ENCODE measurements around the gene TM9SF3.
A peak's percentile ranks its signal among the peaks of the same experiment; 100 is the strongest.
"Not testable (repeated sequence)": the region's sequence is repeated elsewhere in the genome, so short reads cannot be mapped to it uniquely, and the experiment has no call there.

Gene TM9SF3

DNA sequence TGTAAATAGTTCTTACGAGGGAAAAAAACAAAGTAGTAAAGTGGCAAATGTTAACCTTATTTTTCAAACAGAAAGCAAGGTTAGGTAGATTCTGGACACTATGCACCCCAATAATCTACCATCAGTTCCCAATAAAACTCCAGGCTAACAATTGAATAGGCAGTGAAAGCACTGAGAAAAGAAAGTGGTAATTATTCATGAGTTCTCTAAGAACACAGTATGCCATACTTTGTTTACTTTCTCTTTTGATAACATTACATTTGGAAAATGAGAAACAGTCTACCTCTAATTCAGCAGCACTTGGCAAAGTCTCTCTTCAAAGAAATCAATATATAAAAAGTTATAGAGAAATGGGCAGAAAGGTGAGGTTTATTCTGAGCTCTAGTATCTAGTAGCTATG, 18.4 kb downstream of the TM9SF3 start:
- no peak for DNase-seq (ENCODE audit: low read depth in 2 of 2)

DNA sequence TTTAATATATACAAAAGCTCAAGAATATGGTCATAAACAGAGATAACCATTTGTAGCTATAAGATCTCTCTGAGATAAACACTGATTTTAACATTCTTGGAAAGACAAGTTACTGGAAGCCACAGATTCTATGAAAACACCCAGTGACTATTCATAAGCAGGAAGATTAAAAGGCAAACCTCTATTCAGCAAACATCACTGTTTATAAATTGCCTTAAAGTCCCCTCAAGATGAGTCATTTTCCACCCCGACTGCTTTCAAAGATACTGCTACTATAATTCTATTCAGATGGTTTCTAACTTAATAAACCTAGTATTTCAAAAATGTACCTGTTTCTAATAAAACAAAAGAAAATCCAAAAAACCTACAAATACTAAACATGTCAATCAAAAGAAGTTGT, 21.0 kb downstream of the TM9SF3 start:
- DNase-seq (ENCODE audit: low read depth in 2 of 2) = no peak

- DNase-seq (ENCODE audit: low read depth in 2 of 2) = no peak
These were observed 25.6 kb downstream of the TM9SF3 start for GRCh38 chr10:96560966-96561887.

GRCh38 chr10:96560489-96560888, 26.3 kb downstream of the TM9SF3 start:
- no peak for DNase-seq (ENCODE audit: low read depth in 2 of 2)

DNA sequence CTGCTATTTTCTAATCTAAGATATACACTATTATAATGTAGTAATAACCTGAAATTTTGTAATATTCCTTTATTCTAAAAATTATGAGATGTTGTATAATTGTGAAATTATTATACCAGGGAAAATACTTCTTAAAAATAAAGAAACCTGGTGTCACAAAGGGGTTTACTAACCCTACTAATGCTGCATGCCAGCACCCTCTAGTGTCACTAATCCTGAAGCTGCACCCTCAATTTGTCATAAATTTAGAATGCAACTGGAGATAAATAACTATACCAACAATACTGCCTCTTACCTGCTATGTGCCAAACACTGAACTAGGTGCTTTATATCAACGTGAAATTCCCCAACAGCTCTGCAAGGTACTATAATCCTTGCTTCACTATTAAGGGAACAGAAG, 30.8 kb downstream of the TM9SF3 start:
- no peak for DNase-seq (ENCODE audit: low read depth in 2 of 2)

DNA sequence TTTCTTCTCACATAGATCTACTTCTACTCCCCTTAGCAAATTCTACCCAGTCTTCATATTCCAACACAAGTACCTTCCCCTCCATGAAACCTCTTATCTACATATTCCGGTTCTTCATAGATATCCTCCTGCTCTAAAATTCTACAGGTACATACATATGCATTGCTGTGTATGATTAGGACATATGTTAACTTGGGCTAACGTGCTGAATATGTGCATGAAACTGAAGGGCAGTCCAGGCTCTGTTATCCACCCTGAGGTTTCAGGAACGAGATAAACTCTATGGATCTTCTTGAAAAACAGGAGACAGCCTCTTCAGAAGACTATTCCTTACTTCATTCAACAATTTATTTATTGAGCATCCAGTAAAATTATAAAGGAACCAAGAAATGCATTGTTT, 31.5 kb downstream of the TM9SF3 start:
- DNase-seq (ENCODE audit: low read depth in 2 of 2) = no peak

DNA sequence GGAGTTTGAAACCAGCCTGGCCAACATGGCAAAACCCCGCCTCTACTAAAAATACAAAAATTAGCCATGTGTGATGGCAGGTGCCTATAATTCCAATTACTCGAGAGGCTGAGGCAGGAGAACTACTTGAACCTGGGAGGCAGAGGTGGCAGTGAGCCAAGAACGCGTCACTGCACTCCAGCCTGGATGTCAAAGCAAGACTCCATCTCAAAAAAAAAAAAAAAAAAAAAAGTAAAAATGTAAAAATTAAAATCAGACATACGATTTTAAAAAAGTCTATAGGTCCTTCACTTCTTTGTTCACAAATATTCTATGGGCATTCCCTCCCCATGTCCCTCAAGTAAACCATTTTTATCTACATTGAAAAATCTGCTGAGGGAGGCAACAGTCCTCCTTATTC, 38.2 kb downstream of the TM9SF3 start:
- no peak for DNase-seq (ENCODE audit: low read depth in 2 of 2)

- DNase-seq (ENCODE audit: low read depth in 2 of 2) = not testable (repeated sequence)
These were observed 41.3 kb downstream of the TM9SF3 start for GRCh38 chr10:96545558-96545957.

GRCh38 chr10:96541921-96542320, 44.9 kb downstream of the TM9SF3 start:
- no peak for DNase-seq (ENCODE audit: low read depth in 2 of 2)

- no peak for DNase-seq (ENCODE audit: low read depth in 2 of 2)
These were observed 46.6 kb downstream of the TM9SF3 start for GRCh38 chr10:96540240-96540639.

- DNase-seq (ENCODE audit: low read depth in 2 of 2) = no peak
These were observed 48.1 kb downstream of the TM9SF3 start for GRCh38 chr10:96538683-96539082.

DNA sequence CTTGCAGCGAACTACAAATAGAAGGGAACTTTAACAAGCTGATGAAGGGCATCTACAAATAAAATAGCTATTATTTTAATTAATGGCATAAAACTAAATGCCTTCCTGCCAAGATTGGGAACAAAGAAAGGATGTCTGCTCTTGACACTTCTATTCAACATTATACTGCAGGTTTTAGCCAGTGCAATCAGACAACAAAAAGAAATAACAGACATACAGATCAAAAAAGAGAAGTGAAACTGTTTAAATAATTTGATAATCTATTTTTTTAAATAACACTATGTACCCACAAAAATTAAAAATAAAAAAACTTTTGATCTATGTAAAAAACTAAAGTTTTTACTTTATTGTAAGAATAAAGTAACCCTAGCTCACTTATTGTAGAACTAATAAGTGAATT, 50.7 kb downstream of the TM9SF3 start:
- DNase-seq (ENCODE audit: low read depth in 2 of 2) = no peak

DNA sequence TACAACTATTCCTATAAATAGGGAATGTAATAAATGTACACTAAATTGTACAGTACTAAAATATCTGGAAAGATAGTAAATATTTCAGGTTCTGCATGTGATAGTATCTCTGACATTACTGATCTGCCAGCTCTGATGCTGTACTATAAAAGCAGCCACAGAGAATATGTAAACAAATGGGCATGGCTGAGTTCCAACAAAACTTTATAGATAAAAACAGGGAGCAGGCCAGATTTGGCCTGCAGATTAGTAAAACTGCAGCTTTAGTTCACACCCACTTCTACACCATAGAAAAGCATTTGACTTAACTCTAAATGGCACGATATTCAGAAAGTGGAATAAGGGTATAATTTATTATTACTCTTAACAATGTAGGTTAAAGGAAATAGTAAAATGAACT, 54.3 kb downstream of the TM9SF3 start:
- DNase-seq (ENCODE audit: low read depth in 2 of 2) = no peak

- DNase-seq (ENCODE audit: low read depth in 2 of 2) = no peak
These were observed 57.1 kb downstream of the TM9SF3 start for GRCh38 chr10:96529634-96530279.

DNA sequence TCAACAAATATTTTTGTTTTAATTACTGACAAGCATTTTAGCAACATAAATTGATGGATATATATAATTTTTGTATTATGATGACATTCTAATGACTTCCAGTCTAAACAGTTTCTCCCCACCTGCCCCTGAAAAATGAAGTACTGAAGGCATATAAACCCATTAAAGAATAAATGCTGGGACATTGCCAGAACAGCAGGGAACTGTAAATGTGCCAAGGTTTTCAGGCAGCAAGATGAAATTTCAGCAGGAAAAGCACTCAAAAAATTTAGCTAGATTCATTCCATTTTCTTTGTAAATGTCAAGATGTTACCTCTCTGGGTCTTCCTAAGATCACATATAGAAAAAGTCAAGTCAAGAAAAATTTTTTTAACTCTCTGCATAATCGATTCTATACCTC, 62.1 kb downstream of the TM9SF3 start:
- no peak for DNase-seq (ENCODE audit: low read depth in 2 of 2)

DNA sequence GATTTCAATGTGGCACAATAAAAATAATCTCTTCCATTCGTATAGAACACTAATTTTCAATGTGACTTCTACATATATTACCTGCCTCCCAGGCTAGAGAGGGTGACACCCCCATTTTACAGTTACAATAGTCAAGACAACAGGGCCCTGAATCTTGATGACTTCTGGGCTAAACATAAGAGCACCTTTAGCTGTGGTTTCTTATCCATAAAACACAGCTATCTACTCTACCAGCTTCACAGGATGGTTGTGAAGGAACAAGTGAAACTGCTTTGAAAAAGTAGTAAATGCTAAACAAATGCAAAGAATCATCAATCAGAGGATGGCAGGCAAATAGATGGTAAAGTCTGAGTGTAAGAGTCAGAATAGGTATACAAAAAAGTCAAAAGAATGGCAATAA, 69.5 kb downstream of the TM9SF3 start:
- DNase-seq (ENCODE audit: low read depth in 2 of 2) = no peak

DNA sequence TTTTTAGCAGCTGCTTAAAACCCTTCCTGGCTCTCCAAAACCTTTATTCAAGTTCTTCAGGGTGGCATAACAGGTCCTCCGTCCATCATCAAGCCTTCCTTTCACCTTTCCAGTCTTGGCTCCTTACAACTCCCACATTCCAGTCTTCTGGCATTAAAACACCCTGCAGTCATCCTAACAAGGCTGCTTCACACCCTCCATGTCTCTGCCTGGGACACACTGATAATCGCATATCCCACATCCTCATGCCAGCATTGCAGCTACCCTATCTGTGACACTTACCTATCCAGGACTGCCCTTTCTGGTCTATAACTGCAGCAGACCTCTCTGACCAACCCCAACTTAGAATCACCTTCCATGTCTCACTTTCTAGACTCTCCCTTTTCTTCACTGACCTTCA, 70.5 kb downstream of the TM9SF3 start:
- no peak for DNase-seq (ENCODE audit: low read depth in 2 of 2)

DNA sequence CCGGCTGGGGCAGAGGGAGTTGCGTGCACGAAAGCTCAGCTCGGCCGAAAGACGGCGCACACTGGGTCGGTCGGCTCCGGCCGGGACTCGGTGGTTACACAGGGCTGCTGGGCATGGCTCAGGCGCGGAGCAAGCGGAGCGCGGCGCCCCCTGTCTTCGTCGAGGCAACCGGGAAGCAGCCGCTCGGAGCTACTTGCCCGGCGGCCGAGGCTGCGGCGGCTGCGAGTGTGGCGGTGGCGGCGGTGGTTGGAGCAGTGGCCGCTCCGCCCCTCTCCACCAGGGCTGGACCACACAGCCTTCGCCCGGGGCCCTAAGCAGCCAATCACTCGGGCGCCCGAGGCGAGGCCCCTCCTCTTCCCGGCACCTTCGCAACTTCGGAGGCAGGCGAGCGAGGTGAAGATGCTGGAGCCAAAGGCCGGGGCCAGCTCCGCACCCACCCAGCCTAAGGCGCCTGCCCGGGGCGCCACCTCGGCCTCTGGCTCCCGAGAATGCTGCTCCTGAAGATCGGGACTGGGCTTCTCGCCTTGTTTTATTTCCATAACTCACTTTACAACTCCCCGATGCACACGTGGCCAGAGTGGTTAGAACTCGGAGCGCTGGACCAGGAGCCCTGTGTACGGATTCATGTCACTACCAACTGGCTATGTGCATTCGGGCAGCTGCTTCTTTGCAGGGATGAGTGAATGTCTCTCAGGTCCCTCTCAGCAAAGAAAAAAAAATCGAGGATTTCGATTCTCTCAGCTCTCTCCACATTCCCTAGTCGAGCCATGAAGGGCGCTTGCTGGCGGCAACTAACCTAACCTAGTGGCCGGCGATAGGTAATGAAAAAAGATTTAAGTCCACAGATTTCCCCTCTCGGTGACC, 72.9 kb downstream of the TM9SF3 start, which contains the start of gene TLL2:
TSS of gene TLL2 (minus strand) at position 229 of the 864 bp plus-strand sequence. CDS start 241 bp downstream, outside the sequence.
- DNase-seq (ENCODE audit: low read depth in 2 of 2) = peak; percentile 38 to 59

GRCh38 chr10:96513305-96513697, 73.5 kb downstream of the TM9SF3 start:
- DNase-seq (ENCODE audit: low read depth in 2 of 2) = peak in 1 of 2 donors; percentile 8

GRCh38 chr10:96512524-96513304, 74.1 kb downstream of the TM9SF3 start:
- DNase-seq (ENCODE audit: low read depth in 2 of 2) = no peak

Measured in stimulated activated CD4-positive, alpha-beta T cell treated with anti-CD3 and anti-CD28 coated beads, Interleukin-15, amount 100 ng/mL, for 48 hours (primary cell).